SK-N-MC (cell line): ENCODE results near the gene CFLAR.

Experiments used
- EZH2 ChIP-seq: fragments of 200-600 bp; sonication (generic); IDR thresholded peaks from one replicate; pipeline ENCODE4 v1.6.1; 2017; ENCODE audit warnings: antibody characterized with exemption
- FOXP2 ChIP-seq: optimal IDR thresholded peaks from 2 replicates; pipeline ENCODE3; 2011; ENCODE audit warnings: mild to moderate bottlenecking, moderate library complexity; ENCODE audit not compliant: insufficient read depth; ENCODE audit errors: extremely low read length, control extremely low read depth
- POLR2AphosphoS5 ChIP-seq: IDR thresholded peaks from 2 replicates; pipeline ENCODE4 v1.6.1; 2012; ENCODE audit warnings: mild to moderate bottlenecking, low read depth, low read length, borderline replicate concordance

GRCh38 chr2:201139836-201140604, 24.1 kb downstream of the CFLAR start:
- TF ChIP-seq EZH2, result no peak
- TF ChIP-seq POLR2AphosphoS5, result no peak
- TF ChIP-seq FOXP2, result no peak
